Measurements from ENCODE around the gene MBD3. TPM values are rescaled to one million over a fixed set of nuclear protein-coding genes. Genes with fewer than 3 reads are reported as not detected.
A peak's percentile ranks its signal among the peaks of the same experiment; 100 is the strongest.

Gene MBD3
- total and polyA plus RNA-seq, 7 donors = 26.1 to 105 (median 61.7) TPM

DNA sequence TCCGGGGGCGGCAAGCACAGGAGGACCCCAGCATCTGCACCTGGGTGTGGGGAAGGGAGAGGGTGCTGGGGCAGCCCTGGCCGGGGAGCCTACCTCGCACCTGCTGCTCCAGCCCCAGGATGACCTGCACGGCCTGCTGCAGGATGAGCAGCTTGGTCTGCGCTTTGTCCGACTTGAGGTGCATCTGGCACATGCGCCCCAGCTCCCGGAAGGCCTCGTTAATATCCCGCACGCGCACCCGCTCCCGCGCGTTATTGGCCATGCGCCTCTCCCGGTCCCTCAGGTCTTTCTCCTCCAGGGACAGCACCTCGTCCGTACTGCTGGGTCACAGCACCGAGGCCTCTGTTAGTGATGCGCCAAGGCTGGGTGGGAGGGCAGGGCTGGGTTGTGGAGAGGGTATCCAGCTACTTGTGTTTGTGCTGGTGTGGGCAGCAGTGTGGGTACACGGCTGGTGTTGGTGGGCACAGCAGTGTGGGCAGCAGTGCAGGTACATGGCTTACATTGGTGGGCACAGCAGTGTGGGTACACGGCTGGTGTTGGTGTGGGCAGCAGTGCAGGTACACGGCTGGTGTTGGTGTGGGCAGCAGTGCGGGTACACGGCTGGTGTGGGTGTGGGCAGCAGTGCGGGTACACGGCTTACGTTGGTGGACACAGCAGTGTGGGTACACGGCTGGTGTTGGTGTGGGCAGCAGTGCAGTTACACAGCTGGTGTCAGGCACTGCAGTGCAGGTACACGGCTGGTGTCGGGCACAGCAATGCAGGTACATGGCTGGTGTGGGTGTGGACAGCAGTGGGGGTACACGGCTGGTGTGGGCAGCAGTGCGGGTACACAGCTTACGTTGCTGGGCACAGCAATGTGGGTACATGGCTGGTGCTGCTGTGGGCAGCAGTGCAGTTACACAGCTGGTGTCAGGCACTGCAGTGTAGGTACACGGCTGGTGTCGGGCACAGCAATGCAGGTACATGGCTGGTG lies 19.7 kb upstream of the MBD3 start:
- peaks cover 27 to 62% (median 32%) of the 10 kb centered on the region in 4 donors for H3K36me3 ChIP-seq

DNA sequence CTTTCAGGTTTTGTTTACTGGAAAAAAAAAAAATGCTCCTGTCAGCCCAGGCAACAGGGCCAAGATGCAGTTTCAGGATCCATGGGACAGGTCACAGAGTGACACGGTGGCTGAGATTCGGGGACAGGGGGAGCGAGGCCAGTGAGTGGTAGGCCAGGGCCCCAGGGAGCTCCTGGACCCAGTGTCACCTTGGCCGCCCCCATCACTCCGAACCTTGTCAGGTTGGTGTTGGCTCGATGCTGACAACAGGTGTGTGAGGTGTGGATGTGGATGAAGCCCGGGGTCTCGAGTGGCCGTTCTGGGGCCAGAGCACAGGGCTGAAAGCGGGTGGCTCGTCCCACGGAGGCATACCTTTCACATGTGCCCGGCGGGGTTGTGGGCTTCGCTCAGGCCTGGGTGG lies 18.7 kb upstream of the MBD3 start:
- DNase-seq = no peak
- Histone ChIP-seq H3K27ac (no peak overlapping the region), H3K36me3 (peaks cover 27 to 62% (median 32%) of the 10 kb centered on the region in 4 donors), H3K9me3 (no peaks in the 10 kb centered on the region), H3K4me1 (peaks cover 0 to 13% (median 7%) of the 10 kb centered on the region in 4 donors), H3K4me3 (no peak overlapping the region), H3K27me3 (no peaks in the 10 kb centered on the region)
- TF ChIP-seq, protein P1, sequence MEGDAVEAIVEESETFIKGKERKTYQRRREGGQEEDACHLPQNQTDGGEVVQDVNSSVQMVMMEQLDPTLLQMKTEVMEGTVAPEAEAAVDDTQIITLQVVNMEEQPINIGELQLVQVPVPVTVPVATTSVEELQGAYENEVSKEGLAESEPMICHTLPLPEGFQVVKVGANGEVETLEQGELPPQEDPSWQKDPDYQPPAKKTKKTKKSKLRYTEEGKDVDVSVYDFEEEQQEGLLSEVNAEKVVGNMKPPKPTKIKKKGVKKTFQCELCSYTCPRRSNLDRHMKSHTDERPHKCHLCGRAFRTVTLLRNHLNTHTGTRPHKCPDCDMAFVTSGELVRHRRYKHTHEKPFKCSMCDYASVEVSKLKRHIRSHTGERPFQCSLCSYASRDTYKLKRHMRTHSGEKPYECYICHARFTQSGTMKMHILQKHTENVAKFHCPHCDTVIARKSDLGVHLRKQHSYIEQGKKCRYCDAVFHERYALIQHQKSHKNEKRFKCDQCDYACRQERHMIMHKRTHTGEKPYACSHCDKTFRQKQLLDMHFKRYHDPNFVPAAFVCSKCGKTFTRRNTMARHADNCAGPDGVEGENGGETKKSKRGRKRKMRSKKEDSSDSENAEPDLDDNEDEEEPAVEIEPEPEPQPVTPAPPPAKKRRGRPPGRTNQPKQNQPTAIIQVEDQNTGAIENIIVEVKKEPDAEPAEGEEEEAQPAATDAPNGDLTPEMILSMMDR (IDR thresholded peaks at IDR 0.05) = no peak
- peak in 2 of 4 donors; percentile 55 to 60 for TF ChIP-seq EP300 (IDR thresholded peaks at IDR 0.05)
- WGBS, 2 donors = 93 to 96% methylated on average over 15 of the region's 15 CpGs
- intact Hi-C loops (cut with DNase I) = no loop called here

More for the DNA sequence above, 19.7 kb upstream of the MBD3 start:
- Histone ChIP-seq H3K27ac (no peak overlapping the region), H3K4me3 (no peak overlapping the region), H3K27me3 (no peaks in the 10 kb centered on the region), H3K9me3 (no peaks in the 10 kb centered on the region), H3K4me1 (peaks cover 0 to 18% (median 7%) of the 10 kb centered on the region in 4 donors)
- no peak for TF ChIP-seq POLR2AphosphoS5 (IDR thresholded peaks at IDR 0.05)
- TF ChIP-seq, protein P1 (IDR thresholded peaks at IDR 0.05) = no peak
- no peak for TF ChIP-seq POLR2A (IDR thresholded peaks at IDR 0.05)
- no peak for TF ChIP-seq EP300 (IDR thresholded peaks at IDR 0.05)
- intact Hi-C loops (cut with DNase I) = no loop called here
- WGBS, 2 donors = 93 to 95% methylated on average over 39 of the region's 39 CpGs
- DNase-seq = no peak

DNA sequence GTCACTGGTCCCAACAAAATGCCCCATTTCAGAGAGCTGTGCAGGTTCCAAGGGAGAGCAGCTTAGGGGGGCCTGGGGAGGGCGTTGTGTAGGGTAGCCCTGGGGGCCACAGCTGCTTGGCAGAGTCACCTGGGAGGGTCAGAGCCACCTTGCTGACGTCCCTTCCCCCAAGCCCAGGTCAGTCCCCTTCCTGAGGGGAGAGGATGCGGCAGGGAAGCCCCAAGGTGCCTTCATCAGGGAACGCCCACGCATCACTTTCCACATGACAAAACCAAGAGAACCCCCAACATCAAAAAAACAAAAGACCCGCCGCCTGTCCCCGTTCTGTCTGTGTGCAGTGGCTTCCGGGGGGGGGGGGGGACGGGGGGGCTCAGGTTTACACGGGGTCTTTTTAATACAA lies 17.9 kb upstream of the MBD3 start:
- H3K36me3 ChIP-seq = peaks cover 23 to 57% (median 32%) of the 10 kb centered on the region in 4 donors
- no peak overlapping the region for H3K4me3 ChIP-seq
- intact Hi-C loops (cut with DNase I) = no loop called here
- no peak for TF ChIP-seq POLR2AphosphoS5 (IDR thresholded peaks at IDR 0.05)
- peaks cover 0 to 12% (median 10%) of the 10 kb centered on the region in 4 donors for H3K4me1 ChIP-seq
- WGBS, 2 donors = 77 to 80% methylated on average over 11 of the region's 11 CpGs
- H3K9me3 ChIP-seq = no peaks in the 10 kb centered on the region
- H3K27me3 ChIP-seq = no peaks in the 10 kb centered on the region
- H3K27ac ChIP-seq = no peak overlapping the region
- DNase-seq = no peak

DNA sequence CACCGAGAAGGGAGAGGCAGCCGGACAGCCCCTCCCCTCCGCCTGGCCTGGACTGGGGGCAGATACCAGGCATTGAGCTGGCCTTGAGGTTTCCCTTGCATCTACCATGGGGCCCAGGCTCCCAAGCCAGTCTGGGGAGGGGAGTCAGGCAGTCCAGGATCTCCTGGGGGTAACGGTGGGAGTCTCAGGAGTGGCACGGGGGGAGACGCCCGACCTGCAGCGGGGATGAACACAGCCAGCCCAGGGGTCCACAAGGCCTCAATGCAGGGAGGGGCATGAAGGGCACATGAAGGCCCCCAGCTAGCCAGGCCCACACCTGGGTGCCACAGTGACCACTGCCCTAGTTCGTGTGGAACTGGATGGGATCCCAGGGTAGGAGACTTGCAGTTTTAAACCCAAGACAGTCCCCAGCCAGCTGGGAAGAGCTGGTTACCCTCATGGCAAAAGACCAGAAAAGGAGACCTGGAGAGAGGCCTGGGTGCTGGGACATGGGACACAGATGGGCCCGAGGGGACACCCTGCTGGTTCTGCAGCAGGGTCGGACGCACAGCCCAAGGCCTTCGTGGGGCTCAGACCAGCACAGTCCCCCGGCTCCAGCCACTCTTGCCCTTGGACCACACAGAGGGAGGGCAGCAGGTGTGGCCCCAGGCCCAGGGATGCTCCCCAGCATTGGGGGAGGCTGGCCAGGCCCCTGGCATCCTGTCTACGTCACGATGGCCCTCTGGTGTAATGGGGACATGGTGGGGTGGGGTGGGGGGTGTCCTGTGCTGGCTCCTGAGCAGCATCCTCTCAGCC lies 17.2 kb upstream of the MBD3 start:
- H3K27ac ChIP-seq = no peak overlapping the region
- H3K4me1 ChIP-seq = peaks cover 0 to 11% (median 10%) of the 10 kb centered on the region in 4 donors
- no peak overlapping the region for H3K4me3 ChIP-seq
- no peaks in the 10 kb centered on the region for H3K9me3 ChIP-seq
- DNase-seq = no peak
- 93% methylated on average over 16 of the region's 16 CpGs for WGBS, 2 donors
- intact Hi-C loops (cut with DNase I) = loop anchor here (5.0 kb wide), 1 partner anchor 43 kb away; the partner anchor contains the start of gene MEX3D
- H3K27me3 ChIP-seq = no peaks in the 10 kb centered on the region
- peaks cover 16 to 50% (median 25%) of the 10 kb centered on the region in 4 donors for H3K36me3 ChIP-seq
- TF ChIP-seq POLR2A (IDR thresholded peaks at IDR 0.05) = no peak
- TF ChIP-seq, protein P1 (IDR thresholded peaks at IDR 0.05) = no peak
- TF ChIP-seq EP300 (IDR thresholded peaks at IDR 0.05) = no peak
- TF ChIP-seq POLR2AphosphoS5 (IDR thresholded peaks at IDR 0.05) = no peak

DNA sequence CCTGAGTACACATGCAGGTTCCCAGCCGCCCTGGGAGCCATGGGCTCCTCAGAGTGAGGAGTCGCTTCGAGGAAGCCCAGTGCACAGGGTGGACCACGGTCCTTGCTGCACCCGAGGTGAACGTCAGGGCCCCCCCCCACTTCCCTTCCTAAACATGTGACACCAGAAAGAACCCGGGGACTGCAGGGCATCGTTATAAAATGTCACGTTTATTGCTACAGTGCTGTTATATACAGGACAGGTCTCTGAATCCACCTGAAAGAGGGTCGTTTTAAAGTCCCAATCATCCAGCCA lies 16.4 kb upstream of the MBD3 start:
- peaks cover 0 to 19% (median 17%) of the 10 kb centered on the region in 4 donors for H3K4me1 ChIP-seq
- DNase-seq = no peak
- no peak overlapping the region for H3K27ac ChIP-seq
- peaks cover 8 to 42% (median 18%) of the 10 kb centered on the region in 4 donors for H3K36me3 ChIP-seq
- H3K27me3 ChIP-seq = no peaks in the 10 kb centered on the region
- no peaks in the 10 kb centered on the region for H3K9me3 ChIP-seq
- no peak overlapping the region for H3K4me3 ChIP-seq
- TF ChIP-seq POLR2A (IDR thresholded peaks at IDR 0.05) = no peak
- 28 to 36% methylated on average over 10 of the region's 10 CpGs for WGBS, 2 donors
- intact Hi-C loops (cut with DNase I) = loop anchor here (5.0 kb wide), 1 partner anchor 42 kb away; the partner anchor contains the start of gene MEX3D
